ENCODE results near the gene CPSF7.
"Not testable (repeated sequence)": the region's sequence is repeated elsewhere in the genome, so short reads cannot be mapped to it uniquely, and the experiment has no call there.

The CPSF7 gene

GRCh38 chr11:61439615-61440014, 9.8 kb upstream of the CPSF7 start:
- no peak for DNase-seq (ENCODE audit: low read depth in 2 of 2)

DNA sequence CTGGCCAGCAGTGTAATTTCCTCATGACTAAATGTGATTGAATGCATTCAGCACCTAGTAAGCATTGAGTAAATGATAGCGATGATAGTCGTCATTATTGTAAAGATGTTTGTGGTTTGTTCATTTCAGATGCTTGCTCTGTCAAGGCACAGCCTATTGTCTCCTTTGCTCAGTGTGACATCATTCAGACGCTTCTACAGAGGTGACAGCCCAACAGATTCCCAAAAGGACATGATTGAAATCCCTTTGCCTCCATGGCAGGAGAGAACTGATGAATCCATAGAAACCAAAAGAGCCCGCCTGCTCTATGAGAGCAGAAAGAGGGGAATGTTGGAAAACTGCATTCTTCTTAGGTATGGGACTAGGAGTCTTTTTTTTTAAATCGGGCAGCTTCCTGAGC, 7.7 kb upstream of the CPSF7 start:
- no peak for DNase-seq (ENCODE audit: low read depth in 2 of 2)

DNA sequence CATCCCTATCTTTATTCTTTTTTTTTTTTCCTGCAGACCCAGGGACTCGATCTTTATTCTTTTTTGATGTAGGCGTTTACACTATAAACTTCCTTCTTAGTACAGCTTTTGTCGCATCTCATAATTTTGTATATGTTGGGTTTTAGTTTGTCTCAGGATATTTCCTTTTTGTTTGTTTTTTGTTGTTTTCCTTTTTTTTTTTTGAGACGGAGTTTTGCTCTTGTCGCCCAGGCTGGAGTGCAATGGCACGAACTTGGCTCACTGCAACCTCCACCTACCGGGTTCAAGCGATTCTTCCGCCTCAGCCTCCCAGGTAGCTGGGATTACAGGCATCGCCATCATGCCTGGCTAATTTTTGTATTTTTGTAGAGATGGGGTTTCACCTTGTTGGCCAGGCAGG, 1.1 kb upstream of the CPSF7 start:
- DNase-seq (ENCODE audit: low read depth in 2 of 2) = not testable (repeated sequence)

DNA sequence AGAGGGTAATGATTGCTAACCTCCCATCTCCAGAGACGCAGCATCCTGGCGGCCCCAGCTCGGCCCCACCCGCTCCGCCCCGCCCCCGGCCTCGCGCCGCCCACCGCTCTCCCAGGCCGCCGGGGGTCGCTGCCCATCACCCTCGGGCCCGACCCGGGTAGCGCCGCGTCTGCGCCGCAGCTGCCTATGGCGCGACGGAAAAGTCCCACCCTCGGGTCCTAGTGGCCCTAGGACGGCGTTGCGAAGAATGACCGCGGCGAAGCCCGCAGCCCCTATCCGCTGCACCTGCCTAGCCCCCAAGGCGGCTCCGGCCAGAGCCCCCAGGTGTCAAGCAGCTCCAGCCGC, 457 bp downstream of the CPSF7 start:
- peak; percentile 26 to 38 for DNase-seq (ENCODE audit: low read depth in 2 of 2)

- no peak for DNase-seq (ENCODE audit: low read depth in 2 of 2)
These were observed 4.2 kb downstream of the CPSF7 start for GRCh38 chr11:61425367-61426131.

DNA sequence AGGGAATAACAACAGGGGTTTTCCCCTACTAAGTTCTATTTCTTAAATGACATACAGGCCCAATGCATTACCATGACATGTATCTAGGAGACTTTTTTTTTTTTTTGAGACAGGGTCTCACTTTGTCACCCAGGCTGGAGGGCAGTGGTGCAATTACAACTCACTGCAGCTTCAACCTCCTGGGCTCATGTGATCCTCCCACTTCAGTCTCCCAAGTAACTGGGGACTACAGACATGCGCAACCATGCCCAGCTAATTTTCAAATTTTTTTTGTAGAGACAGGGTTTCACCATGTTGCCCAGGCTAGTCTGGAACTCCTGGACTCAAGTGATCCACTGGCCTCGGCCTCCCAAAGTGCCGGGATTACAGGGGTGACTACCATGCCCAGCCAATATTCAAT, 7.5 kb downstream of the CPSF7 start:
- no peak for DNase-seq (ENCODE audit: low read depth in 2 of 2)

GRCh38 chr11:61418136-61418535, 11.6 kb downstream of the CPSF7 start:
- DNase-seq (ENCODE audit: low read depth in 2 of 2) = no peak

- DNase-seq (ENCODE audit: low read depth in 2 of 2) = no peak
These were observed 12.1 kb downstream of the CPSF7 start for GRCh38 chr11:61417670-61418069.

GRCh38 chr11:61416941-61417340, 12.8 kb downstream of the CPSF7 start:
- DNase-seq (ENCODE audit: low read depth in 2 of 2) = no peak

DNA sequence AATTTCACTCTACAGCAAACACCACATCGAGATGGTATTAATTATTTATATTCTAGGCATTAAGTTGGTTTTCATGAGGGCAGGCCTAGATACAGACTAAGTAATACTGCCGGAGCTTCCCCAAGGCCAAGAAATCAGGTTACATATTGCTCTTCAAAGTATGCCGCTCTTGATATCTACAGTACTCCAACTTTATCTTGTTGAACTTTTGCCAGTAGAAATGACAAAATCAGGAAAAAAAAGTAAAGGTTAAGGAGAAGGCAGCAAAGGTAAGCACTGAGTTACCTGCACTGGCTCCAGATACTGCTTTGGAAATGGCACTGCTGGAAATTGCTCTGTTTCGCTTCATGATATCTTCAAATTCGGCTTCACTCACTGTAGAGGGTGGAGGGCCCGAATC, 14.4 kb downstream of the CPSF7 start:
- no peak for DNase-seq (ENCODE audit: low read depth in 2 of 2)

GRCh38 chr11:61414547-61414946, 15.2 kb downstream of the CPSF7 start:
- no peak for DNase-seq (ENCODE audit: low read depth in 2 of 2)

DNA sequence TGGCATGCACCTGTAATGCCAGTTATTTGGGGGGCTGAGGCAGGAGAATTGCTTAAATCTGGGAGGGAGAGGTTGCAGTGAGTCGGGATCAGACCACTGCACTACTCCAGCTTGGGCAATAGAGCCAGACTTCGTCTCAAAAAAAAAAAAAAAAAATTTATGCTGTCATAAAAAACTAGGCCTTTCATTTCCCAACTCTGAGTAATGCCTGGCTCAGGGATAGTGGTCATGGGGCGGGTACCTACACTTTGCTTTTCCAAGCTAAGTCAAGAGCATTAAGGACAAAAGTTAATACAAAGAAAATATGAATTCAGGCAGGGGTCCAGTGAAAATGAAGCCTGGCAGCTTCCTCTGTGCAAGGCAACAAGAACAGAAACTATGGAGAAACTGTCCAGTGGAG, 16.3 kb downstream of the CPSF7 start:
- DNase-seq (ENCODE audit: low read depth in 2 of 2) = no peak

- no peak for DNase-seq (ENCODE audit: low read depth in 2 of 2)
These were observed 18.2 kb downstream of the CPSF7 start for GRCh38 chr11:61411589-61411988.

DNA sequence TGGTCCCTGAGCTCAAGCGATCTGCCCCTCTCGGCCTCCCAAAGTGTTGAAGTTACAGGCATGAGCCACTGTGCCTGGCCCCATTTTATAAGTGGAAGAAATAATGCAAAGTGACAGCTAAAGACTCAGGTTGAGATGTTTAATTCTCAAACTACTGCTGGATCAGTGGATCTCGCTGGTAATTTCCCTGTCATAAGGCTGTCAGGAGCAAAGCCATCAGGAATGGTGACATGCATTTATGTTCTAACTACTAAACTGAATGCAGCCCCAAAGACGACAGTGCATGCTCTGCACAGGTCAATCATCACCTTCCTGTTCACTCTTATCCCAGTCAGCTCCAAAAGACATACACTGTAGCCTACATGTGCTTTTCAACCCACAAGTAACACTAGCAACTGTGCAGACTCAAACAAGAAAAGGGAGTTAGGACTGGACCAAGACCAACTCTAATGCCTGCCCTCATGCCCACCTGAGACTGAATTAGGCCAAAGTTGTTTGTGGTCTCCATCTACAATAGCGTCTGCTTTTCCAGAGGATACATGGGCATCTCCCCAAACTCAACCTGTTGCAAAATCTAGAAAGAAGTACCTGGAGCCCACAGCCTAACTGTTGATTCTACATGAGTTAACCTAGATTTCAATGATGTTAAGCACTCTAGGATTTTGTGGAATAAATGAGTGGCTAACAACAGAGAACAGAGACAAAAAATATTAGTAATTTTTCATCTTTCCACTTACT, 22.6 kb downstream of the CPSF7 start:
- no peak for DNase-seq (ENCODE audit: low read depth in 2 of 2)

DNA sequence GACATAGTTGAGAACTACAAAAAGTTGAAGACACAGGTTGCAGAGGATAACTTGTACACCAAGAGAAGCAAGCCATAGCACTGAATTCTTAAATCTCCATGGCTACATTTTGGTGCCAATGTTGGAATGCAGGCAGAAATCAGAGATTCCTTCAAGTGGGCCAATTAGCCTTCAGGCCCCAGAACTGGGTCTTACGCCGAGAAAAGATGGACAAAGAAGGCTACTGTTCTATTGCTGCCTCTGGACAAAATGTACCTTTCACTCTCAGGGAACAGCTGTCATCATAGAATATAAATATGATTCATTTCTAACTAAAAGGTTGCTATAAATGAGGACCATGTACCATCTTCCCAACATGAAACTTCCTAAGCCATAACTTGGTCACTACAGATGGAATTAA, 23.7 kb downstream of the CPSF7 start:
- no peak for DNase-seq (ENCODE audit: low read depth in 2 of 2)

GRCh38 chr11:61404641-61405040, 25.1 kb downstream of the CPSF7 start:
- no peak for DNase-seq (ENCODE audit: low read depth in 2 of 2)

- DNase-seq (ENCODE audit: low read depth in 2 of 2) = no peak
These were observed 25.7 kb downstream of the CPSF7 start for GRCh38 chr11:61404103-61404502.

GRCh38 chr11:61403658-61404057, 26.1 kb downstream of the CPSF7 start:
- no peak for DNase-seq (ENCODE audit: low read depth in 2 of 2)

- no peak for DNase-seq (ENCODE audit: low read depth in 2 of 2)
These were observed 28.2 kb downstream of the CPSF7 start for GRCh38 chr11:61401573-61401972.

DNA sequence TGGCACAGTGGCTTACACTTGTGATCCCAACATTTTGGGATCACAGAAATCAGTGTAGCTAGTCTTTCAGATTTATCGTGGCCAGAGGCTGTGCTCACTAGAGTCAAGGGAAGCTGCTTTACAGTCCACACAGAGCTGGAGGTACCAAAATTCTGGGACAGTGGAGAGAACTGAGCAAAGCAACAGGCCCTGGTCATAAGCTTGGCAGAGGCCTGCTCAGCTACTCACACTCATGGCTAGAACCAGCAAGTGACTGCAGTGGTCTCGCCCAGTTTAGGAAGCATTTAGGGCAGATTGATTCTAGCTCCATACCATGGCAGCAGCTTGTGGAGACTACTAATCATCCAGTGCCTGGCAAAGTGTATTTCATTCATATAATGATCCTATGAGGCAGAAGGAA, 28.6 kb downstream of the CPSF7 start:
- DNase-seq (ENCODE audit: low read depth in 2 of 2) = no peak

GRCh38 chr11:61392981-61393595, 36.7 kb downstream of the CPSF7 start:
- DNase-seq (ENCODE audit: low read depth in 2 of 2) = no peak

DNA sequence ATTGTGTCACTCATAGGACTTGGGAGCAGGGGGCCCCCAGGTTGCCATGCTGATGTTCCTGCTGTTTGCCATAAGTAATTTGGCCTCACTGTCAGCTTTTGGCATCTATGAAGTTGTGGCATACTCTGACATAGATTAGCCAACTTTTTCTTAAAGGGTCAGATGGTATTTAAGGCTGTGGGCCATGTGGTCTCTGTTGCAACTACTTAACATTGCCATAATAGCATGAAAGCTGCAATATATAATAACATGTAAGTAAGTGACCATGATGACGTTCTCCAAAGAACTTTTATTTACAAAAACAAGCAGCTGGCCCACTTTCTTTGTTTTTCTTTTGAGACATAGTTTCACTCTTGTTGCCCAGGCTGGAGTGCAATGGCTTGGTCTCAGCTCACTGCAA, 39.6 kb downstream of the CPSF7 start:
- DNase-seq (ENCODE audit: low read depth in 2 of 2) = no peak

Data from activated CD8-positive, alpha-beta memory T cell treated with anti-CD3 and anti-CD28 coated beads for 4 hours (primary cell).